Activated T-helper 2 cell treated with anti-CD3 and anti-CD28 coated beads, Interferon-gamma antibody, Interleukin-2, Interleukin-4, amounts not matched to agents 10 μg/mL and 5 μg/mL and 100 μg/mL, durations not matched to agents 14 hours and 24 hours and 36 hours (primary cell): ENCODE results near the gene GLS. TPM values are rescaled to one million over a fixed set of nuclear protein-coding genes. Genes with fewer than 3 reads are reported as not detected.
"Not testable (repeated sequence)": the region's sequence is repeated elsewhere in the genome, so short reads cannot be mapped to it uniquely, and the experiment has no call there.

Experiments used
- DNase-seq: peaks from one replicate; pipeline ENCODE4 v3.0.0; 2021; ENCODE audit warnings: low spot score
- H3K27ac Mint-ChIP-seq: one replicate; pipeline ENCODE4 v1.8.0; 2021; ENCODE audit warnings: mixed read lengths
- H3K27me3 Mint-ChIP-seq: one replicate; pipeline ENCODE4 v1.8.0; 2021; ENCODE audit warnings: low read depth, mixed read lengths
- H3K36me3 Mint-ChIP-seq: one replicate; pipeline ENCODE4 v1.8.0; 2021; ENCODE audit warnings: low read depth, mixed read lengths
- H3K4me1 Mint-ChIP-seq: one replicate; pipeline ENCODE4 v1.8.0; 2021; ENCODE audit warnings: low read depth, mixed read lengths
- H3K4me3 Mint-ChIP-seq: one replicate; pipeline ENCODE4 v1.8.0; 2021; ENCODE audit warnings: low read depth, mild to moderate bottlenecking, moderate library complexity, mixed read lengths
- H3K9me3 Mint-ChIP-seq: one replicate; pipeline ENCODE4 v1.8.0; 2021; ENCODE audit warnings: mixed read lengths
- intact Hi-C: fragments of 100-400 bp; cut with micrococcal nuclease; formaldehyde crosslinking; loops from one replicate; pipeline ENCODE4 v1.15.1; 2023
- total RNA-seq: library from RNA; stranded (reverse); gene quantifications from 2 replicates; pipeline ENCODE4 v1.2.3, GENCODE V29; 2022

GLS gene
- total RNA-seq, 1 donor from 2014 or later = 195 TPM

DNA sequence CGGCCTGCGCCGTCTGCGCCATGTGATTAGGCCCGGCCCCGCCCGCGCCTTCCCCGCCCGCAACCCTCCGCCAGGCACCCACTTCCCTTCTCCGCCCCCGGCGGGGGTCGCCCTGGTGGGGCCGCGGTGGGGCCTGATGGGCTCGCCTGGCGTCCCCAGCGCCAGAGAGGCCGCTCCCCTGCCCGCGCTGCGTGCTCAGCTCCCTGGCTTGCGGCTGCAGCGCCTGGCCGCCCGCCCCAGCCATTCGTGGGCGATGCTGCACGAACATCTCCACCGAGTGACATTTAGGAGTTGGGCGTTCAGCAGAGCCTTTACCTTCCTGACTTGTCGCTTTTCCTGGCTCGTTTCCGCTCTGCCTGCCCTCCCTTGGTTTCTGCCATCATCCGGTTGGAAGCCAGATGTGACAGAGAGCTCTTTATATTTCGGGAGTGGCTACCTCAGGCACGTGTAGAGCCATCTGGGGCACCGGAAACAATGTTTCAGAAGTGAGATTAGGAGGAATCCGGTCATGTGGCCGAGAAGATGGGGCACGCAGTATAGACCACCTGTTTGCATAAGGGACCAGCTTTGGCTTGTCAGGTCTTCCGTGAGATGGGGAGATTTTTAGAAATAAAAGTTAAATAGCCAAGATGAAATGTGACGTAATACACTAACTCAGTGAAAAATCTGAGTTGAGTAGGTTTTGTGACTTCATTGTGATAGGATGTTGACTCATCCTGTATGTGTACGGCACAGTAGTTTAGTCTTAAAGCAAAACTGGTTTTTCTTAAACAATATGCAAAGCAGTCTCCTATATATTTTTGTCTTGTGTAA, 1.2 kb downstream of the GLS start:
- Mint-ChIP-seq H3K9me3 (no peaks in the 10 kb centered on the region), H3K27ac (peak overlapping the region; percentile 97), H3K4me3 (peak overlapping the region; percentile 91), H3K4me1 (peaks cover 31% of the 10 kb centered on the region), H3K27me3 (no peaks in the 10 kb centered on the region), H3K36me3 (peaks cover 35% of the 10 kb centered on the region)
- peak; percentile 69 for DNase-seq
- intact Hi-C loops = loop anchor here (1.0 to 5.0 kb wide), 13 partner anchors 30 to 795 kb away; partner anchors contain the start of genes MFSD6, NEMP2, STAT1 and STAT4

GRCh38 chr2:190882411-190882766, 1.8 kb downstream of the GLS start:
- no peak for DNase-seq
- peak overlapping the region; percentile 91 for H3K4me3 Mint-ChIP-seq
- peaks cover 29% of the 10 kb centered on the region for H3K4me1 Mint-ChIP-seq
- intact Hi-C loops = loop anchor here (1.0 to 5.0 kb wide), 12 partner anchors 30 to 795 kb away; partner anchors contain the start of genes MFSD6, NEMP2, STAT1 and STAT4
- peaks cover 36% of the 10 kb centered on the region for H3K36me3 Mint-ChIP-seq
- H3K9me3 Mint-ChIP-seq = no peaks in the 10 kb centered on the region
- H3K27ac Mint-ChIP-seq = peak overlapping the region; percentile 97
- H3K27me3 Mint-ChIP-seq = no peaks in the 10 kb centered on the region

GRCh38 chr2:190882856-190883582, 2.4 kb downstream of the GLS start:
- H3K4me3 Mint-ChIP-seq = peak overlapping the region; percentile 91
- H3K27ac Mint-ChIP-seq = peak overlapping the region; percentile 97
- intact Hi-C loops = loop anchor here (1.0 to 5.0 kb wide), 12 partner anchors 29 to 794 kb away; partner anchors contain the start of genes MFSD6, NEMP2, STAT1 and STAT4
- peaks cover 41% of the 10 kb centered on the region for H3K36me3 Mint-ChIP-seq
- no peaks in the 10 kb centered on the region for H3K27me3 Mint-ChIP-seq
- H3K9me3 Mint-ChIP-seq = no peaks in the 10 kb centered on the region
- no peak for DNase-seq
- peaks cover 34% of the 10 kb centered on the region for H3K4me1 Mint-ChIP-seq

DNA sequence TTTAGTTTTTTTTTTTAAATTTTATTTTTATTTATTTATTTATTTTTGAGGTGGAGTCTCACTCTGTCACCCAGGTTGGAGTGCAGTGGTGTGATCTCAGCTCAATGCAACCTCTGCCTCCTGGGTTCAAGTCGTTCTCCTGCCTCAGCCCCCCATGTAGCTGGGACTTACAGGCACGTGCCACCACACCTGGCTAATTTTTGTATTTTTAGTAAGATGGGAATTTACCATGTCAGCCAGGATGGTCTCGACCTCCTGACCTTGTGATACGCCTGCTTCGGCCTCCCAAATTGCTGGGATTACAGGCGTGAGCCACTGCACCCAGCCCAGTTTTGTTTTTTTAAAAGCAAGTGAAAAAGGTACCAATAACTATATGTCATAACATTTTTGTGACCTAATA, 5.2 kb downstream of the GLS start:
- H3K27ac Mint-ChIP-seq, H3K27me3 Mint-ChIP-seq, DNase-seq, intact Hi-C loops, H3K9me3 Mint-ChIP-seq: not testable (repeated sequence)
- H3K4me3 Mint-ChIP-seq = peak overlapping the region; percentile 8
- peaks cover 50% of the 10 kb centered on the region for H3K4me1 Mint-ChIP-seq
- peaks cover 58% of the 10 kb centered on the region for H3K36me3 Mint-ChIP-seq

- no peak overlapping the region for H3K4me3 Mint-ChIP-seq
- H3K9me3 Mint-ChIP-seq = no peaks in the 10 kb centered on the region
- H3K36me3 Mint-ChIP-seq = peaks cover 63% of the 10 kb centered on the region
- no peak overlapping the region for H3K27ac Mint-ChIP-seq
- intact Hi-C loops = no loop called here
- peaks cover 59% of the 10 kb centered on the region for H3K4me1 Mint-ChIP-seq
- H3K27me3 Mint-ChIP-seq = no peaks in the 10 kb centered on the region
- no peak for DNase-seq
Measured at GRCh38 chr2:190887089-190887488, 6.5 kb downstream of the GLS start.

- Mint-ChIP-seq H3K36me3 (peaks cover 57% of the 10 kb centered on the region), H3K4me3 (no peak overlapping the region), H3K4me1 (peaks cover 55% of the 10 kb centered on the region), H3K27ac (no peak overlapping the region), H3K27me3 (no peaks in the 10 kb centered on the region), H3K9me3 (no peaks in the 10 kb centered on the region)
- intact Hi-C loops = no loop called here
- no peak for DNase-seq
Measured at GRCh38 chr2:190888449-190888848, 7.8 kb downstream of the GLS start.

DNA sequence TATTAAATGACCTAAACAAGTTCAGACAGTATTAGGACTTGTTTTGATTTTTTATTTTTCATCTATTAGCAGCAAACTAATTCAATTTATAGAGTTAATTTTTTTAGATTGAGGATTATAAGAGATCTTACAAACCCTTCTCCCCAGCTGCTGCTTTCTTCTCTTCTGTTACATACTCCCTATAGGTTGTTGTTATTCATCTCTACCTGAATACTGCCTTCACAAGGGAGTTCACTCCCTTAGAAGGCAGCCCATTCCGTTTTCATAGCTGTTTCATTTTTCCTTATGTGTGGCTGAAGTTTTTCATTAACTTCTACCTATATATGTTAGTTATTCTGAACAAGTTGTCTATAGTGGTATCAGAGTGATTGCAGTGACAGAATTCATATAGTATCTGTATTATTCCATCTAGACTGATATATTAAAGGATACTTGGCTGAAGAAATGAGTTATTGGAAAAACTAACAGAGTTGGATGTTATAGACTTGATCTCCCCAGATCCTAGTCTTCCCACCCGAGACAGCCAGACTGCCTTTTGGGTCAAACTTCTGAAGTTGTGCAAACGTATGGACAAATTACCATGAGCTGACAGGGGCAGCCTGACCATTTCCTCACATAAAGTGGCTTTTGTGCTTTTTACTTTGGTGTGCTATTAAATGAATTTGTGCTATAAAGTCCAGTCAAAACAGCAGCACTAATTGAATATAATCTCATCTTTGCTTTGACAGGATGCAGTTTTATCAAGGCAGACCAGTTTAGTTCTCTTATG, 8.7 kb downstream of the GLS start:
- Mint-ChIP-seq H3K4me1 (peaks cover 49% of the 10 kb centered on the region), H3K9me3 (no peaks in the 10 kb centered on the region), H3K4me3 (no peak overlapping the region), H3K27ac (peak overlapping the region; percentile 17), H3K36me3 (peaks cover 49% of the 10 kb centered on the region), H3K27me3 (no peaks in the 10 kb centered on the region)
- no peak for DNase-seq
- intact Hi-C loops = no loop called here

DNA sequence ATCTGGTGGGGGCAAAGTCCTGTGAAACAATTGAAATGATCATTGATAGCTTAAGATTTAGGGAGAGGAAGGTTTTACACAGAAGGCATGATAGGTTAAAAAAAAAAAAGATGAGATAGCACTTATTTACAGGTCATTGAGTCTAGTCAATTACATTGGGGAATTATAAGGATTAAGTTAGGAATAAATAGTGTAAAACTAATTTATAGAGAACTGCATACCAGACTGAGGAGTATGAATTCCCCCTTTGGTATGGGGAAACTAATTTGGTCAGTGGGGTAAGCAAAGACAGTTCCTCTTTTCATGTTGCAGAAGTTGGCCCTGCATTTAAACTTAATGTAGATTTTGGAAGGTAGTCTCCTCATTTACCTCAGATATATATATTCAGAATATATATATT, 10.8 kb downstream of the GLS start:
- H3K36me3 Mint-ChIP-seq = peaks cover 53% of the 10 kb centered on the region
- H3K4me1 Mint-ChIP-seq = peaks cover 44% of the 10 kb centered on the region
- no peaks in the 10 kb centered on the region for H3K27me3 Mint-ChIP-seq
- H3K9me3 Mint-ChIP-seq = no peaks in the 10 kb centered on the region
- intact Hi-C loops = no loop called here
- H3K27ac Mint-ChIP-seq = no peak overlapping the region
- no peak for DNase-seq
- H3K4me3 Mint-ChIP-seq = no peak overlapping the region

GRCh38 chr2:190891889-190892288, 11.3 kb downstream of the GLS start:
- Mint-ChIP-seq H3K4me1 (peaks cover 49% of the 10 kb centered on the region), H3K36me3 (peaks cover 58% of the 10 kb centered on the region), H3K4me3 (no peak overlapping the region), H3K27ac (no peak overlapping the region), H3K9me3 (no peaks in the 10 kb centered on the region), H3K27me3 (no peaks in the 10 kb centered on the region)
- no peak for DNase-seq
- intact Hi-C loops = no loop called here

DNA sequence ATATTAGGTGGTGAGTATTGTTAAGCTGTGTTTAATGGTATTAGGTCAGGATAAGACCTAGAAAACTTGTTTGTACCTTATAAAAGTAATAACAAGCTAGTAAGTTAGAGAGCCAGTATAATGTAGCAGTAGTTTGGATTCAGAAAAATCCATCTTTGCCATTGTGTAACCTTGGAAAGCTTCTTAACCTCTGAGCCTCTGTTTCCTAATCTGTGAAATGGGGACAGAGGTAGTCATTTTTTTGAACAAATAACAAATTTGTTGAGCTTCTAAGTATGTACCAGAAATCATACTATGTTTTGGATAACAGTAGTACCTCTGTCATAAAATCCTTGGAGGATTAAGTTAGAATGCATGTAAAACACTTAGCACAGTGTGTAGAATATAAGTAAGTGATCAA, 12.5 kb downstream of the GLS start:
- Mint-ChIP-seq H3K4me1 (peaks cover 40% of the 10 kb centered on the region), H3K27ac (no peak overlapping the region), H3K27me3 (no peaks in the 10 kb centered on the region), H3K9me3 (no peaks in the 10 kb centered on the region), H3K4me3 (no peak overlapping the region), H3K36me3 (peaks cover 58% of the 10 kb centered on the region)
- no peak for DNase-seq
- intact Hi-C loops = no loop called here

GRCh38 chr2:190896477-190896876, 15.9 kb downstream of the GLS start:
- Mint-ChIP-seq H3K27ac (peak overlapping the region; percentile 31), H3K27me3 (no peaks in the 10 kb centered on the region), H3K36me3 (peaks cover 46% of the 10 kb centered on the region), H3K4me3 (no peak overlapping the region), H3K4me1 (peaks cover 18% of the 10 kb centered on the region), H3K9me3 (no peaks in the 10 kb centered on the region)
- intact Hi-C loops = no loop called here
- no peak for DNase-seq

DNA sequence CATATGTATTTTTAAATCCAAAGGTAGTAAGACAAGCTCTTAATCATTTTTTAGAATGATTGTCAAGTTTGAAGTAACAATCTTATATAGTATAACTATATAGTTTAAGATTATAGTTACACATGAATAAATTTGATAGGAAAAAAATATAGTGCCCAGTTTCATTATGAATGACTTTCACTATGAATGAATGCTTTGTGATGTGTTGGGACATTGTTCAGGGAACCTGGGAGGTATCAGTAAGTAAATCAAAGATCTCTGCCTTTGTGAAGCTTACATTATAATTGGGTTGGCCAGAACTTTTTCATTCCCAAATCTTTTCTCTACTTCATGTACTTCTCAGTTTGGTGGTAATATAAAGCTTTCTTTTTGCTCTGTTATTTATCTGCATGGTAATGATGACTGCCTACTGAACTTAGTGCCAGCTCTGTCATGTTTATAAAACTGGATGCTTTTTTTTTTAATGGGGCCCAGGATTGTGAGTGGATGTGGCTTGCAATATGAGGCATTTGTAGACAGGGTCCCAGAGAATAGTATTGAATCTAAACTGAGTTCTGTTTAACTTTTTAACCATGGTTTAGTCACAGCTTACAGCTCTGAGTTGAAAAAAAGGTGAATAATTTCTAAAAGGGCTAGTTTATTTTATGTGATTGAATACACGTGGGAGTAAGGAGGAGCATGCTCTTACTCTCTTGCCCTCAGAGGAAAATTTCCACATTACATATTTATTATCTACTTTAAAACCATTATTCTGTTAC, 23.3 kb downstream of the GLS start:
- intact Hi-C loops = loop anchor here (1.0 kb wide), 1 partner anchor 7 kb away; no protein-coding TSS in a partner anchor
- Mint-ChIP-seq H3K4me3 (no peak overlapping the region), H3K36me3 (peaks cover 62% of the 10 kb centered on the region), H3K27ac (peak overlapping the region; percentile 40), H3K27me3 (no peaks in the 10 kb centered on the region), H3K4me1 (peaks cover 16% of the 10 kb centered on the region), H3K9me3 (no peaks in the 10 kb centered on the region)
- no peak for DNase-seq
